ENCODE data around the gene PLSCR4. TPM values are rescaled to one million over a fixed set of nuclear protein-coding genes. Genes with fewer than 3 reads are reported as not detected.

Gene PLSCR4
- total and polyA plus RNA-seq, 2 donors (not counting 3 experiments of a cell fraction or from before 2014, with no cell fraction given) = 81.5 to 91.7 TPM

GRCh38 chr3:146274833-146275232 is 23.9 kb upstream of the PLSCR4 start:
- no peak overlapping the region for H3K4me3 ChIP-seq (replicated peaks in 1 of 3; ENCODE audit: insufficient read depth in 1 of 3, low read depth in 1 of 3, low read length in 3 of 3)
- dilution Hi-C loops (cut with MboI; ENCODE audit: extremely low pct_ligation_motif_present, low sequenced_read_pairs) (no loop called here), intact Hi-C loops (cut with micrococcal nuclease) (loop anchor here (1.0 to 5.0 kb wide), 7 partner anchors 24 to 115 kb away; partner anchors contain the start of gene PLSCR4)
- TF ChIP-seq POLR2A (IDR thresholded peaks at IDR 0.05; ENCODE audit: low read depth, low read length) (peak; percentile 49), GATA2 (IDR thresholded peaks at IDR 0.05; ENCODE audit: insufficient read depth, insufficient read length, low read depth, low read length) (peak; percentile 43), JUN (IDR thresholded peaks at IDR 0.05; ENCODE audit: borderline replicate concordance, insufficient read depth, insufficient read length, low read depth) (peak; percentile 95), CTCF (IDR thresholded peaks at IDR 0.05; ENCODE audit: extremely low read depth in 1 of 2, insufficient read depth in 1 of 2, low read depth in 1 of 2, low read length in 2 of 2) (no peak), EZH2 (IDR thresholded peaks at IDR 0.05; ENCODE audit: borderline replicate concordance, low read depth, low read length, severe bottlenecking) (no peak), MYC (IDR thresholded peaks at IDR 0.05; ENCODE audit: low read depth, low read length) (no peak), MAX (IDR thresholded peaks at IDR 0.05; ENCODE audit: insufficient read depth, insufficient read length) (no peak), POLR2AphosphoS5 (IDR thresholded peaks at IDR 0.05; ENCODE audit: insufficient read depth, low read depth, low read length) (peak; percentile 65), FOS (IDR thresholded peaks at IDR 0.05; ENCODE audit: borderline replicate concordance, insufficient read depth, low read length) (peak; percentile 41)
- H3K4me2 ChIP-seq (ENCODE audit: insufficient read depth, low read length) = peak overlapping the region; percentile 71
- H3K4me1 ChIP-seq (ENCODE audit: control insufficient read depth, extremely low read depth, insufficient read depth, low read length) = peaks cover 58% of the 10 kb centered on the region
- DNase-seq (ENCODE audit: low read depth, low spot score) = peak; percentile 98
- peak; percentile 85 for FAIRE-seq
- no peaks in the 10 kb centered on the region for H3K36me3 ChIP-seq (ENCODE audit: control insufficient read depth in 2 of 2, extremely low read depth in 1 of 2, insufficient read depth in 2 of 2, low read length in 2 of 2)
- H4K20me1 ChIP-seq (replicated peaks; ENCODE audit: control insufficient read depth, extremely low read depth, insufficient read depth, low read length) = no peaks in the 10 kb centered on the region
- H3K27me3 ChIP-seq (ENCODE audit: control insufficient read depth in 2 of 2, insufficient read depth in 2 of 2, low read length in 2 of 2) = no peaks in the 10 kb centered on the region
- BruUV-seq (replicated peaks) = no TSS peak
- CTCF ChIA-PET = interaction anchor here (0.6 to 1.5 kb wide), 9 partner anchors 27 to 303 kb away, joined by 3 to 11 read pairs (median 3); no protein-coding TSS in a partner anchor
- POLR2A ChIA-PET = interaction anchor here (1.0 to 3.0 kb wide), 3 partner anchors 23 to 34 kb away, joined by 3 to 10 read pairs (median 3); no protein-coding TSS in a partner anchor
- no peaks in the 10 kb centered on the region for H3K9me1 ChIP-seq (replicated peaks; ENCODE audit: control insufficient read depth, extremely low read depth, insufficient read depth, low read length)
- peak overlapping the region; percentile 77 for H3K9ac ChIP-seq (replicated peaks; ENCODE audit: extremely low read depth, insufficient read depth, low read length)
- peak overlapping the region; percentile 99 for H3K27ac ChIP-seq (ENCODE audit: insufficient read depth, low read depth, low read length)
- no peaks in the 10 kb centered on the region for H3K9me3 ChIP-seq (replicated peaks; ENCODE audit: control insufficient read depth, insufficient read depth, low read length)
- H3K79me2 ChIP-seq (ENCODE audit: control insufficient read depth, insufficient read depth, low read length) = no peaks in the 10 kb centered on the region
- peak overlapping the region; percentile 58 for H2AFZ ChIP-seq (ENCODE audit: low read depth, low read length)
